ENCODE data around the gene JAKMIP3. TPM values are rescaled to one million over a fixed set of nuclear protein-coding genes. Genes with fewer than 3 reads are reported as not detected.

Gene JAKMIP3
- total and polyA plus RNA-seq, 2 donors (not counting 1 experiment from before 2014, with no cell fraction given): 0.17 to 0.21 TPM

GRCh38 chr10:132045324-132045723 lies 20.4 kb upstream of the JAKMIP3 start:
- H3K4me3 ChIP-seq (ENCODE audit: control extremely low read depth in 1 of 5, extremely low read depth in 1 of 5, insufficient read depth in 1 of 5, low read depth in 2 of 5, low read length in 4 of 5): no peak overlapping the region
- H2AFZ ChIP-seq (ENCODE audit: insufficient read depth, low read depth, low read length, poor library complexity, severe bottlenecking): no peak overlapping the region
- H3K9me3 Mint-ChIP-seq (ENCODE audit: insufficient read depth): no peaks in the 10 kb centered on the region
- POLR2A ChIA-PET: no interaction called here
- peaks cover 34% of the 10 kb centered on the region for H3K27me3 Mint-ChIP-seq
- intact Hi-C loops (cut with micrococcal nuclease): no loop called here
- 74% methylated on average over 2 of the region's 9 CpGs for WGBS (ENCODE audit: insufficient coverage)
- H3K4me2 ChIP-seq (replicated peaks; ENCODE audit: low read depth, low read length, poor library complexity, severe bottlenecking): no peak overlapping the region
- H3K27ac Mint-ChIP-seq: no peak overlapping the region
- ATAC-seq (ENCODE audit: low read depth) (no peak), DNase-seq (no peak)
- no peak overlapping the region for H3K9ac ChIP-seq (ENCODE audit: low read length)
- no peaks in the 10 kb centered on the region for H3K4me1 ChIP-seq (ENCODE audit: control insufficient read depth in 2 of 2, insufficient read depth in 2 of 2, low read length in 2 of 2)
- H3K79me2 ChIP-seq (ENCODE audit: control insufficient read depth, insufficient read depth, low read length): no peaks in the 10 kb centered on the region
- no peaks in the 10 kb centered on the region for H4K20me1 ChIP-seq (ENCODE audit: control insufficient read depth, insufficient read depth, low read length, poor library complexity, severe bottlenecking)
- TF ChIP-seq, protein P1, sequence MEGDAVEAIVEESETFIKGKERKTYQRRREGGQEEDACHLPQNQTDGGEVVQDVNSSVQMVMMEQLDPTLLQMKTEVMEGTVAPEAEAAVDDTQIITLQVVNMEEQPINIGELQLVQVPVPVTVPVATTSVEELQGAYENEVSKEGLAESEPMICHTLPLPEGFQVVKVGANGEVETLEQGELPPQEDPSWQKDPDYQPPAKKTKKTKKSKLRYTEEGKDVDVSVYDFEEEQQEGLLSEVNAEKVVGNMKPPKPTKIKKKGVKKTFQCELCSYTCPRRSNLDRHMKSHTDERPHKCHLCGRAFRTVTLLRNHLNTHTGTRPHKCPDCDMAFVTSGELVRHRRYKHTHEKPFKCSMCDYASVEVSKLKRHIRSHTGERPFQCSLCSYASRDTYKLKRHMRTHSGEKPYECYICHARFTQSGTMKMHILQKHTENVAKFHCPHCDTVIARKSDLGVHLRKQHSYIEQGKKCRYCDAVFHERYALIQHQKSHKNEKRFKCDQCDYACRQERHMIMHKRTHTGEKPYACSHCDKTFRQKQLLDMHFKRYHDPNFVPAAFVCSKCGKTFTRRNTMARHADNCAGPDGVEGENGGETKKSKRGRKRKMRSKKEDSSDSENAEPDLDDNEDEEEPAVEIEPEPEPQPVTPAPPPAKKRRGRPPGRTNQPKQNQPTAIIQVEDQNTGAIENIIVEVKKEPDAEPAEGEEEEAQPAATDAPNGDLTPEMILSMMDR (IDR thresholded peaks at IDR 0.05): no peak
- TF ChIP-seq EZH2 (IDR thresholded peaks at IDR 0.05; ENCODE audit: borderline replicate concordance, insufficient read depth, low read depth, low read length, poor library complexity, severe bottlenecking): no peak
- no peak overlapping the region for H3K27ac ChIP-seq (ENCODE audit: low read length in 2 of 2)
- CTCF ChIA-PET: no interaction called here
- H3K36me3 ChIP-seq (replicated peaks in 1 of 2; ENCODE audit: control extremely low read depth in 1 of 2, control insufficient read depth in 1 of 2, extremely low read depth in 1 of 2, insufficient read depth in 2 of 2, low read length in 1 of 2): no peaks in the 10 kb centered on the region
- H3K4me3 Mint-ChIP-seq: no peak overlapping the region
- no peaks in the 10 kb centered on the region for H3K9me3 ChIP-seq (ENCODE audit: control extremely low read depth in 1 of 3, control insufficient read depth in 2 of 3, insufficient read depth in 1 of 3, low read length in 2 of 3)
- H3K27me3 ChIP-seq (replicated peaks in 1 of 4; ENCODE audit: control extremely low read depth in 1 of 4, control insufficient read depth in 3 of 4, insufficient read depth in 4 of 4, low read length in 3 of 4): peaks cover 0 to 10% (median 0%) of the 10 kb centered on the region in 4 experiments
- H3K4me1 Mint-ChIP-seq: no peaks in the 10 kb centered on the region

DNA sequence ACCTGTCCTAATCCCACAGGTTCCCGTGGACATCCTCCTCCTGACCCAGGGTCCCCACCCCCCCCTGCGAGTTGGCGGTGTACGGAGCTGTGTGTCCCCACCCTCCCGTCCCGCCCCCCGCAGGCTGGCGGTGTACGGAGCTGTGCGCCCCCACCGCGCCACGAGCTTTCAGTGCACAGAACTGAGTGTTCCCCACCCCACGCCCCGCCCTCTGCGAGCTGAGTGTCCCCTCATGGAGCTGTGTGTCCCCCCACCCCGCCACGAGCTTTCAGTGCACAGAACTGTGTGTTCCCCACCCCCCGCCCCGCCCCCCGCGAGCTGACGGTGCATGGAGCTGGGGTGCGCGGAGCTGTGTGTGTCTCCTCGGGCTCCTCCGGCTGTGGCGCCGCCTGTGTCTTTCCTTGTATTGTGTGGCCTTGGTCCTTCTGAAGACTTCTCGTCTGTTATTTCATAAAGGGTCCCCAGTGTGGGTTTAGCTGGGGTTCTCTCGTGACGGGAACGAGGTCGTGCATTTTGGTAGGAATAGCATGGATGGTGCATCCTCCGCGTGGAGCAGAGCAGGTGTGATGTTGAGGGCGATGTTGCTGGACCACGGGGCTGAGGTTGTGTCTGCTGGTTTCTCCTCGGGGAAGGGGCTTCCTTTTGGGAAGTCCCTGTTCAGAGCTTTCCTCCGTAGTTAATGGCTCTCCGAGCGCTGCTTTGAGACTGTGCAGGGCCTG lies 18.0 kb upstream of the JAKMIP3 start:
- H4K20me1 ChIP-seq (ENCODE audit: control insufficient read depth, insufficient read depth, low read length, poor library complexity, severe bottlenecking): no peaks in the 10 kb centered on the region
- H3K27ac ChIP-seq (ENCODE audit: low read length in 2 of 2): no peak overlapping the region
- intact Hi-C loops (cut with micrococcal nuclease): no loop called here
- H3K4me2 ChIP-seq (replicated peaks; ENCODE audit: low read depth, low read length, poor library complexity, severe bottlenecking): no peak overlapping the region
- TF ChIP-seq, protein P1 (IDR thresholded peaks at IDR 0.05): no peak
- no peak for TF ChIP-seq EZH2 (IDR thresholded peaks at IDR 0.05; ENCODE audit: borderline replicate concordance, insufficient read depth, low read depth, low read length, poor library complexity, severe bottlenecking)
- ChIA-PET CTCF (no interaction called here), POLR2A (no interaction called here)
- Mint-ChIP-seq H3K27me3 (peaks cover 19% of the 10 kb centered on the region), H3K4me1 (no peaks in the 10 kb centered on the region), H3K27ac (no peak overlapping the region), H3K4me3 (no peak overlapping the region), H3K9me3 (ENCODE audit: insufficient read depth) (no peaks in the 10 kb centered on the region)
- peaks cover 3 to 16% (median 15%) of the 10 kb centered on the region in 3 donors for H3K9me3 ChIP-seq (ENCODE audit: control extremely low read depth in 1 of 3, control insufficient read depth in 2 of 3, insufficient read depth in 1 of 3, low read length in 2 of 3)
- DNase-seq: no peak
- peaks cover 0 to 10% (median 0%) of the 10 kb centered on the region in 4 experiments for H3K27me3 ChIP-seq (replicated peaks in 1 of 4; ENCODE audit: control extremely low read depth in 1 of 4, control insufficient read depth in 3 of 4, insufficient read depth in 4 of 4, low read length in 3 of 4)
- no peak overlapping the region for H3K4me3 ChIP-seq (ENCODE audit: control extremely low read depth in 1 of 5, extremely low read depth in 1 of 5, insufficient read depth in 1 of 5, low read depth in 2 of 5, low read length in 4 of 5)
- H3K4me1 ChIP-seq (ENCODE audit: control insufficient read depth in 2 of 2, insufficient read depth in 2 of 2, low read length in 2 of 2): no peaks in the 10 kb centered on the region
- 93% methylated on average over 33 of the region's 42 CpGs for WGBS (ENCODE audit: insufficient coverage)
- H3K9ac ChIP-seq (ENCODE audit: low read length): no peak overlapping the region
- no peak overlapping the region for H2AFZ ChIP-seq (ENCODE audit: insufficient read depth, low read depth, low read length, poor library complexity, severe bottlenecking)
- H3K36me3 ChIP-seq (replicated peaks in 1 of 2; ENCODE audit: control extremely low read depth in 1 of 2, control insufficient read depth in 1 of 2, extremely low read depth in 1 of 2, insufficient read depth in 2 of 2, low read length in 1 of 2): no peaks in the 10 kb centered on the region
- no peak for ATAC-seq (ENCODE audit: low read depth)
- no peaks in the 10 kb centered on the region for H3K79me2 ChIP-seq (ENCODE audit: control insufficient read depth, insufficient read depth, low read length)
